ENCODE data around the gene RAMP1.

RAMP1 gene

GRCh38 chr2:237895544-237896506 lies 36.4 kb downstream of the RAMP1 start:
- DNase-seq = no peak

GRCh38 chr2:237896507-237896892 lies 37.1 kb downstream of the RAMP1 start:
- DNase-seq = no peak

GRCh38 chr2:237896956-237897355 lies 37.5 kb downstream of the RAMP1 start:
- DNase-seq = no peak

GRCh38 chr2:237898057-237898414 lies 38.6 kb downstream of the RAMP1 start:
- DNase-seq = no peak

DNA sequence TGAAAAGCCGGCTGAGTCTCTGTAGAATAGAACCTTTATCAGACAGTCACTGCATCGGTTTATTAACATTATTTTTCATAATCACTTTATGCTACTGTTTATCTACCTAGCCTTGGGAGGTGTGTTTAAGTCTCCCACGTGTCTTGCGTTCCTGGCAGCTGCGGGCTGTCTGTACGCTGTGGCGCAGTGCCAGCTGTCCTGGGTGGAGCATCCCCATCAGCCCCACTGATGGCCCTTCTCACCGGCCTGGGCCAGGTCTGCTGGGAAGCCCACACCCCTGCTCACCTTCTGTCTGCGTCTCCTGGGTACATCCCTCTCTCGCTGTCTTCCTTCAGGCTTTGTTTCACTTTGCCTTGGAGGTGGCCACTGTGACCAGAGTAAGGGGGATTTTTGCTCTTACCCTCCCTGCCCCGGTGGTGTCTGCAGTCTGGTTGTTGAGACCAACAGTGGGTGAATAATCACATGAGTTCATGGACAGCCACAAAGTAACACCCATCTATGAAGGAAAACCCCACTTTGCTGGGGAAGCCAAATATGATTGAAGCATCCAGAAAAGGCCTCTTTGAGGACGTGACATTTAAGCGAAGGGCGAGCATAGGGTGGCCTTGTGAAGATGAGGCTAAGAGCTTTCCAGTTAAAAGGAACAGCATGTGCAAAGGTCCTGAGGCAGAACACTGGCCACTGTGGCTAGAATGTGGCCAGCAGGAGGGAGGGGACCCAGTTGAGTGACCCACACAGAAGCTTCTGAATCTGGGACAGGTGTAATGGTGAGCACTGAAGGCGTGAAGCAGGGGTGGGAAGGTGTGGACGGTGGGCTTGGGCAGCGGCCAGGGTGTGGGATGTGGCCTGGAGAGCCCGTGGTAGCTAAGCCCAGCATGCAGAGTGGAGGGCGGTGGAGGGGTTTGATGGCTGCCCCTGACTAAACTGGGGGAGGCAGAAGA lies 41.7 kb downstream of the RAMP1 start:
- DNase-seq = no peak

DNA sequence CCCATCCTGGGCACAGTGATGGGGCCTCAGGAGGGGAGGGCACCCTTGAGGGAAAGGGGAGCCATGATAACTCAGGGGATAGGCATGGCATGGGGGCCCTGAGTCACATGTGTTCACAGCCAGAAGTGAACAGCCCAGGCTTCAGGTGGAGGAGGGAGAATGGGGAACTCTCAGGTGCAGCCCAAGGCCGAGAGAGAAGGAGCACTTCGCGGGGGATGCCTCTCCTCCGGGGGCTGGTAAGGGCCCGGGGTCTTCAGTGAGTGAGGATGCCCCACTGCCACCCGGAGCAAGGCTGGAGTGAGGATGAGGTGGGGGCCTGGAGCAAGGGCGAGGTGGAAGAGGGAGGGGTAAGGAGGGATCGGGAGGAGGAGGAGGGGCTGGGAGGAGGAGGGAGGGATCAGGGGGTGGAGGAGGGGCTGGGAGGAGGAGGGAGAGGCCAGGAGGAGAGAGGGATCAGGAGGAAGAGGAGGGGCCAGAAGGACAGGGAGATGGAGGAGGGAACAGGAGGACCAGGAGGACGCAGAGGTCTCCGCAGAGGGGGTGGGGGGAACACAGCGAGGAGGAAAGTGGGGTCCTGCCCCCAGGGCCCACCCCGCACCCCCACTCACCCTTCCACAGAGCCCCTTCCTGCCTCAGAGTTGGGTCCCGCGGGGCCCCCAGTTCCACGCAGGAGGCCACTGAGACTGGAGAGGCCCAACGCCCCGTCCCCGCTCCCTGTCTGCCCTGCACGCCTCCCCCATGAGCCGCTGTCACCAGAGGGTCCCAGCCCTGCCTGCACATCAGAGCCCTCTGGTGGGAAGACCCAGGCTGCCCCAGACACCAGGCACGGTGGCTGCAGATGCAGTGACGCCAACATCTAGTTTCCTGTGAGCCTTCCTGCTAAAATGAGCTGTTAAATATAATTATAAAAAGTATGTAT lies 42.8 kb downstream of the RAMP1 start:
- no peak for DNase-seq

DNA sequence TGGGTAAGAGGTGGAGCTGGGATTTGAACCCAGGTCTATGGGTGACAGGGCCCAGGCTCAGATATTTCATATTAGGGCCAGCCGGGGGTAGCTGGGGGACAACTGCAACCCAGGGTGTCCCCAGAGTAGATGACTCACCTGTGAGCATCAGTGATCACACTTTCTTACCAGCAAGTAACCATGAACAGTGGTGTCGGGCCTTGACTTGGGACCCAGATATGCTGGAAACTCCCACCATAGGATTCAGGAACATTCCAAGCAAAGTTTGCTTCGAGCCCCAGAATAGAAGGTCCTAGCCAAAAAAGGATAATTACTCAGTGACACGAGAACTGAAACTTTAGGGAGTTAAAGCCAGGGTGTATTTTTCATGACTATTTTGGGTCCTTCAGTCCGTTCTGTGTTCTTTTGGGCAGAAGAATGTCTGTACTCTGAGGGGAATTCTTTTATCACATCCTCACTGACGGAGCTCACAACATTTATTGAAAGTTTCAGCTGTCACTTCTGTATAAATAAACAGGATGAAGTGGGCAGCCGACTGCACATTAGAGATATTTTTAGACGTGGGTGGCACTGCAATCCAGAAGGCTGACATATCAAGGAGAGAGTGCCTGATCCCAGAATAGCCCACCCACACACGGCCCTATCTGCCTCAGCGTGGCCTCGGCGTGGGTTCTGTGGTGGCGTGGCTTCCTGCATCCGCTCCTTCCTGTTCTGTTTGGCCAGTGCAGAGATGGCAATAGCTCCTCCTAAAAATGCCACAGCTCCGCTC lies 45.6 kb downstream of the RAMP1 start:
- DNase-seq = peak; percentile 67

DNA sequence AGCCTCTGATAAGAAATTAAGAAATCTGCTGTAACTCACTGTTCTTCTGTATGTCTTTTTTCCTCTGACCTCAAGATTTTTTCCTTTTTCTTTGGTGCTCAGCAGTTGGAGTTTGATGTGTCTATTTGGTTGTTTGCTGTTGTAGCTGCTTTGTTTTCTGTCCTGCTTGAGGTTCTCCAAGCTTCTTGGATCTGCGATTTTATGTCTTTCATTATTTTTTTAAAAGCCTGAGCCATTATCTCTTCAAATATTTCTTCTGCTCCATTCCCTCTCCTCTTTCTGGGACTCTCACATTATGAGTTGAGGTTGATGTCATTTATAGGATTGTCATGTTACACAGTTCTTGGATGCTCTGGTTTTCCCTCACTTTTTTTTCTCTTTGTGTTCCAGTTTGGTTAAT lies 47.7 kb downstream of the RAMP1 start:
- DNase-seq = no peak

- no peak for DNase-seq
These were observed 49.8 kb downstream of the RAMP1 start for GRCh38 chr2:237909075-237909695.

DNA sequence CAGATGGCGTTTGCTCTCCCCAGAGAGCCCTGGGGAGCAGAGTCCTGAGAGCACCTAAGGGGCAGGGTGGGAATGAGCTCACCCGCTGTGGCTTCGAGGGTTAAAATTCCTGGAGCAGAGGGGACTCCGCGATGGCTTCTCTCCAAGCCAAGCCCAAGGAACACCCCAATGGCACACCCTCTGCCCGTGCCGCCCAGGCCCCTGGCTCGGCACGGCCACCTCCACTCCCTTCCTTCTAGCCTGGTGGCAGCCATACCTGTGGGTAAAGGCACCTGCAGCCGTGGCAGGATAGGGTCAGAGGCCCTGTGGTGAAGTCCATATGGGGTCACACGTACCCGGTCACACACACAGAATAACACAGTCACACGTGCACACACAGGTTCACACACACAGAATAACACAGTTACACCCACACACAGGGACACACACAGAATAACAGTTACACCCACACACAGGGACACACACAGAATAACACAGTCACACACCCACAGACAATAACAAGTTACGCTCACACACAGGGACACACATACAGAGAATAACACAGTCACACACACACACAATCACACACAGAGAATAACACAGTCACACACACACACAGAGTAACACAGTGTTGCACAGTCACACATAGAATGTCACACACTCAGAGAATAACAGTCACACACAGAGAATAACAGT lies 50.5 kb downstream of the RAMP1 start:
- no peak for DNase-seq

DNA sequence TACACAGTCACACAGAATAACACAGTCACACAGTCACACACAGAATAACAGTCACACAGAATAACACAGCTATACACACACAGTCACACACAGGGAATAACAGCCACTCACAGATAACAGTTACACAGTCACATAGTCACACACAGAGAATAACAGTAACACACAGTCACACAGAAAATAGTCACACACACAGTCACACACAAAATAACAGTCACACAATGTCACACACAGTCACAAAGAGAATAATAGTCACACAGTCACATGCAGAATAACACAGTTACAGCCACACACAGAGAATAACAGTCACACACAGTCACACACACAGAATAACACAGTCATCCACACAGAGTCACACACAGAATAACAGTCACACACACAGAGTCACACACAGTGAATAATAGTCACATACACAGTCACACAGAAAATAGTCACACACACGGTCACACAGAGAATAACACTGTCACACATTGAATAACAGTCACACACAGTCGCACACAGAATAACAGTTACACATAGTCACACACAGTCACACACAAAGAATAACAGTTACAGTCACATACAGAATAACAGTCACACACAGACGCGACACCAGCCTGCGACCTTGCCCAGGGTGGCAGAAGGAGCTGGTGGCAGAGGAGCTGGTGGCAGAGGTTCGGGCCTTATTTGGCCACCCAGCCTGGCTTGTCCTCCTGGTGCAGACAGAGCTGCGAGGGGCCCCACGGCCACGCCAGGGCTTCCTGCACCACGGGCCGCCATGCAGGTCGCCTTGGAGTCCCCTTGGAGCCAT lies 51.3 kb downstream of the RAMP1 start:
- no peak for DNase-seq

GRCh38 chr2:237911363-237912017 lies 52.1 kb downstream of the RAMP1 start:
- DNase-seq = no peak

DNA sequence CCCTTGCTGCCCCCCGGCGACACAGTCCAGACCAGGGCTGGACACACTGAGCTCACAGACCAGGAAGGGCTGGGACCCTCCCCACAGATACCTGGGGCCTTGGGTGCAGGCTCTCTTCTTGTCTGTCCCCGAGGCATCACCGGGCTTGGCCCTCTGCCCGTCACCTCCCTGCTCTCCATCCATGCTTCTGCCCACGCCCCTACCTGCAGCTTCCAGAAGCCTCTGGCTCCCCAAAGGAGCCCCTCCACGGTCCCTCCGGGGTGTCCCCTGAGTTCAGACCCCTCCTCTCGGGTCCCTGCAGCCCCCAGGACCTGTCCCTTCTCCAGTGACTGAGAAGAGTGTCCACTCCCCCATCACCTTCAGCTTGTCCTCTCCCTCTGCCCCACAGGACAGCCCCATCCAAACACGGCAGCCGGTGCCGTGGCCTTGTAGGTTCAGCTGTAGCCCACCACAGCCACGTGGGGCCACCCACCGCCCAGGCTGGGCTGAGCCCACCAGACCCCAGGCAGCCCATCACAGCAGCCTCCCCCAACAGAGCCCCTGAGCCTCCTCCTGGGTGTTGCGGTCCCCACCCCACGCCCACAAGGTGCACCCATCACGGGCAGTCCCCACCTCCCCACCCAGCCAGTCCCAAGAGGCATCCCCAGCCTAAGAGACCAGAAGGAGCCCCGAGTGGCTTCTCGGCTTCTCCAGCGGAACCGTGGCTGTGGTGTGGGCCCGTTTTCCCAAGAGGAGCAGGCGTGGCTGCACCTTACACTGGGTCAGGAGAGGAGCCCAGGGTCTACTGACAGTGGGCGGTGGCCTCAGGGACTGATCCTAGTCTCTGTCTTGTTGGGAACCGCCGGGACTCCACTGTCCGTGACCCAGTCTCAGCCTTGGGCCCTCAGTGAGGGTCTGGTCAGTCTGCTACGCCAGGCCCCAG lies 53.1 kb downstream of the RAMP1 start:
- no peak for DNase-seq

- DNase-seq = no peak
These were observed 53.9 kb downstream of the RAMP1 start for GRCh38 chr2:237913193-237913917.

DNA sequence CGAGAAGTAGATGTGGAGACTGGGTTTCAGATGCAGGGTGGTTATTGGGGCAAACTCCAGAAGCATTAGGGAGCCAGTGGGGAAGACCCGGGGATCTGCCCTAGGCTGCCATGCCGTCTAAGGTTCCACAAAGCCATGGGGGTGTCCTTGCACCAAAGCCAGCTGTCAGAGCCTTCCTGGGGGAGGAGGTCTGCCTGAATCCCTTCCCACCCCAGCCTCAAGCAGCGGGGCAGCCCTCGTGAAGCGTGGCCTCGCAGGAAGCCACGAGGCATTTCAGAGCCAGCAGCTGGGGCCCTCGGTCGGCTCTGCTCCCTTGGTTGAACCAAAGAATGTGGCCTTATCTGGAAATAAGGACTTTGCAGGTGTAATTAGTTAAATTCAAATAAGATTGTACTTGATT lies 56.2 kb downstream of the RAMP1 start:
- no peak for DNase-seq

DNA sequence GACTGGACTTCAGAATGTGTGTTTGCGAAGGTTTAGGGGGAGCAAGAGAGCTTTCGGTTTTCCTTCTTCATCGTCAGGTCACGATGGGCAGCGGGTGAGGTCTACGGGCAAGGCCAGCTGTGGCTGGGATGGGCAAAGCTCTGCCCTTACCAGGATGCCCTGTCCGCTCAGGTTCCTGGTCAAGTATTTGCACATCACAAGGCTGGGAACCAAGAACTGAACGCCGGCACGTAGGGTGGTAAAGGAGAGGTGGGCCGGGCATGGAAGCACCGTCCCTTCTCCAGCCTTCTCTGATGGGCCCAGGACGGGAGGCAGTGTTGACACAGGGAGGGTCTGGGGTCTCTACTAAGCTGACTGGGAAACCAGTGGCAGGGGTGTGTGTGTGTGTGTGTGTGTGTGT lies 56.9 kb downstream of the RAMP1 start:
- DNase-seq = no peak

DNA sequence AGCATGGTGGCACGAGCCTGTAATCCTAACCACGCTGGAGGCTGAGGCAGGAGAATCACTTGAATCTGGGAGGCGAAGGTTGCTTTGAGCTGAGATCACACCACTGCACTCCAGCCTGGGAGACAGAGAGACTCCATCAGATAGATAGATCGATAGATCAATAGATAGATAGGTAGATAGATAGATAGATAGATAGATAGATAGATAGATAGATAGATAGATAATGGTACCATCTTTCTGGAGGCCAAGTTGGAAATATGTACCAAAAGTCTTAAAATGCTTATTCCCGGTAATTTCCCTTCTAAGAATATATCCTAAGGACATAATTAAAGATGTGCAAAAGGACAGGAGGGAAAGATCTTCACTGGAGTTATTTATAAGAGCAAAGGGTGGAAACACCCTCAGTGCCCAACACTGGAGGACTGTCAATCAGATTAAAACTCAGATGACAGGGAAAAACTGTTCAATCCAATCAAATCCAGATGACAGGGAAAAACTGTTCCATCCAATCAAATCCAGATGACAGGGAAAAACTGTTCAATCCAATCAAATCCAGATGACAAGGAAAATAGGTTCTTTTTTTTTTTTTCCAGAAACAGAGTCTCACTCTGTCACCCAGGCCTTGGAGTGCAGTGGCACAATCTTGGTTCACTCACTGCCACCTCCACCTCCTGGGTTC lies 58.4 kb downstream of the RAMP1 start:
- no peak for DNase-seq
